ENCODE data around the gene HOXB2. TPM values are rescaled to one million over a fixed set of nuclear protein-coding genes. Genes with fewer than 3 reads are reported as not detected.

The HOXB2 gene
- total and polyA plus RNA-seq, 2 of the 8 experiments (the other 6 are each of a cell fraction or from before 2014, with no cell fraction given) = not detected

- H3K4me2 ChIP-seq (ENCODE audit: insufficient read depth in 1 of 2, low read depth in 2 of 2, low read length in 2 of 2) = peak within 1 kb of the TSS; percentile 46 to 48
- no peak within 1 kb of the TSS for H3K4ac ChIP-seq (replicated peaks; ENCODE audit: insufficient read length, low read depth, low read length)
- H3K9ac ChIP-seq (replicated peaks in 1 of 4; ENCODE audit: extremely low read depth in 1 of 4, low read depth in 3 of 4, low read length in 3 of 4) = no peak within 1 kb of the TSS
- H4K20me1 ChIP-seq (replicated peaks in 1 of 2; ENCODE audit: control insufficient read depth in 1 of 2, insufficient read depth in 2 of 2, low read length in 2 of 2) = peaks cover 15 to 40% of the 10 kb centered on the region in 2 experiments
- no peak within 1 kb of the TSS for H2BK20ac ChIP-seq (ENCODE audit: low read length)
- peaks cover 0 to 7% (median 0%) of the 10 kb centered on the region in 4 experiments; a peak in 1 of 8 replicates for H3K36me3 ChIP-seq (ENCODE audit: control insufficient read depth in 2 of 4, insufficient read depth in 4 of 4, low read length in 3 of 4)
- H4K5ac ChIP-seq (ENCODE audit: insufficient read length, low read depth, low read length) = no peak within 1 kb of the TSS
- peak within 1 kb of the TSS in 2 of 4 experiments; percentile 10 to 44; a peak in 3 of 8 replicates for H3K4me3 ChIP-seq (ENCODE audit: extremely low read depth in 1 of 4, insufficient read depth in 2 of 4, low read depth in 3 of 4, low read length in 4 of 4)
- WGBS, 2 experiments (ENCODE audit: extremely low coverage in 1 of 2, insufficient coverage in 1 of 2, insufficient read length in 1 of 2, insufficient replicate concordance in 2 of 2, low coverage in 1 of 2, low lambda C conversion rate in 2 of 2, missing lambda C conversion rate in 1 of 2) = 0% methylated on average over 9 of the region's 58 CpGs; no CpG with 5 or more reads in 1 of the 2 experiments
- no peak within 1 kb of the TSS for H2BK120ac ChIP-seq (replicated peaks; ENCODE audit: low read depth, low read length)
- peaks cover 99 to 100% (median 100%) of the 10 kb centered on the region in 4 experiments for H3K27me3 ChIP-seq (replicated peaks in 1 of 4; ENCODE audit: control insufficient read depth in 3 of 4, extremely low read depth in 1 of 4, insufficient read depth in 3 of 4, low read length in 3 of 4)
- no peak within 1 kb of the TSS; the same call in 1 of the 2 replicates for H3K18ac ChIP-seq (ENCODE audit: extremely low read depth, low read length)
- H2BK15ac ChIP-seq (ENCODE audit: low read length) = peak within 1 kb of the TSS; percentile 29; the same call in 1 of the 2 replicates
- no peak within 1 kb of the TSS for H3K14ac ChIP-seq (ENCODE audit: insufficient read length)
- H3K79me2 ChIP-seq (ENCODE audit: control insufficient read depth in 1 of 2, insufficient read depth in 2 of 2, low read length in 2 of 2) = no peaks in the 10 kb centered on the region
- no peak within 1 kb of the TSS for H3K56ac ChIP-seq (replicated peaks; ENCODE audit: insufficient read length, low read depth, low read length)
- H3K27ac ChIP-seq (ENCODE audit: low read depth, low read length) = no peak within 1 kb of the TSS
- no peaks in the 10 kb centered on the region for H3K23me2 ChIP-seq (ENCODE audit: low read depth, low read length)
- H3K4me1 ChIP-seq (replicated peaks in 1 of 4; ENCODE audit: control insufficient read depth in 3 of 4, insufficient read depth in 4 of 4, low read length in 3 of 4) = peaks cover 0 to 13% (median 4%) of the 10 kb centered on the region in 4 experiments; a peak in 5 of 7 replicates
- no peak within 1 kb of the TSS; the same call in 1 of the 2 replicates for H4K8ac ChIP-seq (ENCODE audit: extremely low read depth, insufficient read depth, low read length)
- no peak within 1 kb of the TSS for H4K91ac ChIP-seq (replicated peaks; ENCODE audit: insufficient read length, low read length)
- no peak within 1 kb of the TSS for H2BK12ac ChIP-seq (ENCODE audit: low read depth, low read length)
- ChIA-PET POLR2A (ENCODE audit: partially characterized antibody) (no interaction called here), CTCF (ENCODE audit: partially characterized antibody) (interaction anchor here (1.1 to 1.5 kb wide), 3 partner anchors 8 to 16 kb away, joined by 3 to 5 read pairs (median 4); no protein-coding TSS in a partner anchor)
- DNase-seq (ENCODE audit: low read depth in 1 of 2, low spot score in 2 of 2) (no peak), FAIRE-seq (no peak)
- no peak within 1 kb of the TSS for H3K23ac ChIP-seq (ENCODE audit: insufficient read length)
- H3K9me3 ChIP-seq (ENCODE audit: insufficient read depth in 2 of 2, low read depth in 1 of 2, low read length in 1 of 2) = no peaks in the 10 kb centered on the region
- H2AFZ ChIP-seq (ENCODE audit: low read length) = no peak within 1 kb of the TSS
- no peaks in the 10 kb centered on the region for H3K79me1 ChIP-seq (ENCODE audit: low read depth, low read length)
- no peak within 1 kb of the TSS for H2BK5ac ChIP-seq (ENCODE audit: low read depth, low read length)
- no peak within 1 kb of the TSS for H2AK5ac ChIP-seq (ENCODE audit: low read depth, low read length)
- no peak for TF ChIP-seq CBX8 (IDR thresholded peaks at IDR 0.05; ENCODE audit: borderline replicate concordance, low read depth, low read length)
- peak; percentile 29; the same call in 1 of the 2 replicates for TF ChIP-seq ATF3 (IDR thresholded peaks at IDR 0.05; ENCODE audit: insufficient read depth, low read depth, low read length)
- TF ChIP-seq, protein P1, sequence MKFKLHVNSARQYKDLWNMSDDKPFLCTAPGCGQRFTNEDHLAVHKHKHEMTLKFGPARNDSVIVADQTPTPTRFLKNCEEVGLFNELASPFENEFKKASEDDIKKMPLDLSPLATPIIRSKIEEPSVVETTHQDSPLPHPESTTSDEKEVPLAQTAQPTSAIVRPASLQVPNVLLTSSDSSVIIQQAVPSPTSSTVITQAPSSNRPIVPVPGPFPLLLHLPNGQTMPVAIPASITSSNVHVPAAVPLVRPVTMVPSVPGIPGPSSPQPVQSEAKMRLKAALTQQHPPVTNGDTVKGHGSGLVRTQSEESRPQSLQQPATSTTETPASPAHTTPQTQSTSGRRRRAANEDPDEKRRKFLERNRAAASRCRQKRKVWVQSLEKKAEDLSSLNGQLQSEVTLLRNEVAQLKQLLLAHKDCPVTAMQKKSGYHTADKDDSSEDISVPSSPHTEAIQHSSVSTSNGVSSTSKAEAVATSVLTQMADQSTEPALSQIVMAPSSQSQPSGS (IDR thresholded peaks at IDR 0.05; ENCODE audit: low read length) = no peak
- TF ChIP-seq, protein P2, sequence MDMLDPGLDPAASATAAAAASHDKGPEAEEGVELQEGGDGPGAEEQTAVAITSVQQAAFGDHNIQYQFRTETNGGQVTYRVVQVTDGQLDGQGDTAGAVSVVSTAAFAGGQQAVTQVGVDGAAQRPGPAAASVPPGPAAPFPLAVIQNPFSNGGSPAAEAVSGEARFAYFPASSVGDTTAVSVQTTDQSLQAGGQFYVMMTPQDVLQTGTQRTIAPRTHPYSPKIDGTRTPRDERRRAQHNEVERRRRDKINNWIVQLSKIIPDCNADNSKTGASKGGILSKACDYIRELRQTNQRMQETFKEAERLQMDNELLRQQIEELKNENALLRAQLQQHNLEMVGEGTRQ (IDR thresholded peaks at IDR 0.05; ENCODE audit: low read length) = peak; percentile 78
- no peak for TF ChIP-seq KDM4A (IDR thresholded peaks at IDR 0.05; ENCODE audit: low read depth, low read length, severe bottlenecking)
Measured at GRCh38 chr17:48577946-48578615, 33.2 kb upstream of the HOXB2 start, which contains the start of gene HOXB4. Gene HOXB4 (minus strand): TSS chr17:48578350. CDS start chr17:48578319, 31 bp downstream.
